Endothelial cell of umbilical vein (primary cell): ENCODE results near the gene FURIN. TPM values are rescaled to one million over a fixed set of nuclear protein-coding genes. Genes with fewer than 3 reads are reported as not detected.

Source experiments
- BruUV-seq: library from RNA; stranded (reverse); fragments of 400-500 nt; replicated peaks from 2 replicates; lab custom pipeline; 2021; lab: Mats Ljungman, UMichigan
- CTCF ChIA-PET: fragments of 300-600, 350-600 bp; sonication (Branson Sonifier 250); formaldehyde crosslinking; loops from one replicate; lab custom pipeline; 2021; ENCODE audit warnings: antibody characterized with exemption, inconsistent platforms; lab: Charles Lee
- POLR2A ChIA-PET: fragments of 300-600, 350-600 bp; sonication (Branson Sonifier 250); formaldehyde crosslinking; loops from one replicate; lab custom pipeline; 2021; ENCODE audit warnings: antibody characterized with exemption, inconsistent platforms; lab: Charles Lee
- DNase-seq: peaks from one replicate; pipeline ENCODE4 v3.0.0-alpha.2; 2011; ENCODE audit warnings: low read depth, low spot score
- FAIRE-seq: peaks from 2 replicates; lab custom pipeline; 2011; peaks lifted over from hg19 to GRCh38; lab: Jason Lieb, UNC
- H2AFZ ChIP-seq: 2 replicates; pipeline ENCODE4 v1.6.0; 2012; ENCODE audit warnings: low read depth, low read length, control low read depth, inconsistent platforms
- H3K27ac ChIP-seq: 2 replicates; pipeline ENCODE4 v1.5.1; 2011; ENCODE audit warnings: low read depth, mild to moderate bottlenecking, control low read depth, low read length, moderate library complexity; ENCODE audit not compliant: insufficient read depth
- H3K27me3 ChIP-seq, 2 experiments: 2 replicates each; pipeline versions ENCODE4 v1.6.0 to v1.6.1; 2011; ENCODE audit warnings: low read length in 2 of 2, mixed read lengths in 1 of 2; ENCODE audit not compliant: control insufficient read depth in 2 of 2, insufficient read depth in 2 of 2
- H3K36me3 ChIP-seq, 2 experiments: 2 replicates in 1 of 2; 3 replicates in 1 of 2; pipeline ENCODE4 v1.5.1; 2011; ENCODE audit warnings: low read length in 2 of 2, mild to moderate bottlenecking in 1 of 2, moderate library complexity in 1 of 2; ENCODE audit not compliant: control insufficient read depth in 2 of 2, insufficient read depth in 2 of 2; ENCODE audit errors: extremely low read depth in 1 of 2
- H3K4me1 ChIP-seq: 3 replicates; pipeline ENCODE4 v1.5.1; 2011; ENCODE audit warnings: mild to moderate bottlenecking, low read length; ENCODE audit not compliant: control insufficient read depth, insufficient read depth; ENCODE audit errors: extremely low read depth
- H3K4me2 ChIP-seq: 2 replicates; pipeline ENCODE4 v1.6.1; 2011; ENCODE audit warnings: low read length, control low read depth, mixed read lengths; ENCODE audit not compliant: insufficient read depth
- H3K4me3 ChIP-seq, 3 experiments: fragments of 200-600 bp in 1 of 3; sonication (generic), shearing (Covaris generic) in 1 of 3; replicated peaks in 1 of 3; 2 replicates each; pipeline ENCODE4 v1.5.1; 2011 to 2016; ENCODE audit warnings: control low read depth in 3 of 3, low read length in 3 of 3, mild to moderate bottlenecking in 2 of 3, inconsistent platforms in 1 of 3, low read depth in 1 of 3, moderate library complexity in 1 of 3; ENCODE audit not compliant: insufficient read depth in 1 of 3
- H3K79me2 ChIP-seq: 2 replicates; pipeline ENCODE4 v1.6.0; 2012; ENCODE audit warnings: low read length, inconsistent platforms; ENCODE audit not compliant: control insufficient read depth, insufficient read depth
- H3K9ac ChIP-seq: replicated peaks from 2 replicates; pipeline ENCODE3; 2011; ENCODE audit warnings: low read length, control low read depth; ENCODE audit not compliant: insufficient read depth; ENCODE audit errors: extremely low read depth
- H3K9me1 ChIP-seq: replicated peaks from 3 replicates; pipeline ENCODE4 v1.6.0; 2011; ENCODE audit warnings: mild to moderate bottlenecking, low read length; ENCODE audit not compliant: control insufficient read depth, insufficient read depth; ENCODE audit errors: extremely low read depth
- H3K9me3 ChIP-seq: replicated peaks from 2 replicates; pipeline ENCODE4 v1.5.1; 2012; ENCODE audit warnings: low read length, inconsistent platforms; ENCODE audit not compliant: control insufficient read depth, insufficient read depth
- H4K20me1 ChIP-seq: replicated peaks from 2 replicates; pipeline ENCODE3; 2011; ENCODE audit warnings: mild to moderate bottlenecking, low read length; ENCODE audit not compliant: control insufficient read depth, insufficient read depth; ENCODE audit errors: extremely low read depth
- CTCF ChIP-seq, 2 donors: IDR thresholded peaks; 1 replicate in 1 of 2; 2 replicates in 1 of 2; pipeline ENCODE4 v1.5.1; 2011; ENCODE audit warnings: low read length in 2 of 2, mild to moderate bottlenecking in 2 of 2, moderate library complexity in 2 of 2, control low read depth in 1 of 2, inconsistent platforms in 1 of 2, low read depth in 1 of 2; ENCODE audit not compliant: insufficient read depth in 1 of 2; ENCODE audit errors: extremely low read depth in 1 of 2
- EZH2 ChIP-seq: IDR thresholded peaks from 2 replicates; pipeline ENCODE4 v1.6.1; 2012; ENCODE audit warnings: borderline replicate concordance, low read depth, mild to moderate bottlenecking, moderate library complexity, low read length, inconsistent platforms; ENCODE audit not compliant: severe bottlenecking
- FOS ChIP-seq: IDR thresholded peaks from 2 replicates; pipeline ENCODE4 v1.6.1; 2011; ENCODE audit warnings: mild to moderate bottlenecking, low read length, moderate library complexity, borderline replicate concordance; ENCODE audit not compliant: insufficient read depth
- GATA2 ChIP-seq: IDR thresholded peaks from 2 replicates; pipeline ENCODE4 v1.7.0; 2011; ENCODE audit warnings: low read depth, mild to moderate bottlenecking, moderate library complexity, mixed read lengths, low read length; ENCODE audit not compliant: insufficient read length, insufficient read depth
- JUN ChIP-seq: IDR thresholded peaks from 2 replicates; pipeline ENCODE4 v1.6.1; 2011; ENCODE audit warnings: borderline replicate concordance, low read depth; ENCODE audit not compliant: insufficient read length, insufficient read depth
- MAX ChIP-seq: IDR thresholded peaks from 2 replicates; pipeline ENCODE4 v1.6.1; 2011; ENCODE audit not compliant: insufficient read depth, insufficient read length
- MYC ChIP-seq: IDR thresholded peaks from one replicate; pipeline ENCODE4 v1.6.1; 2011; ENCODE audit warnings: mild to moderate bottlenecking, low read depth, low read length
- POLR2A ChIP-seq: IDR thresholded peaks from 2 replicates; pipeline ENCODE4 v1.6.1; 2012; ENCODE audit warnings: low read depth, mild to moderate bottlenecking, control low read depth, low read length
- POLR2AphosphoS5 ChIP-seq: IDR thresholded peaks from 2 replicates; pipeline ENCODE4 v1.6.1; 2012; ENCODE audit warnings: low read depth, mild to moderate bottlenecking, control low read depth, low read length, moderate library complexity; ENCODE audit not compliant: insufficient read depth
- dilution Hi-C: fragments of 300-500 bp; cut with MboI; formaldehyde crosslinking; loops from one replicate; pipeline ENCODE4 v1.15.0; 2019; ENCODE audit warnings: low sequenced_read_pairs; ENCODE audit not compliant: extremely low pct_ligation_motif_present
- intact Hi-C: fragments of 100-400 bp; cut with micrococcal nuclease; formaldehyde crosslinking; loops from one replicate; pipeline ENCODE4 v1.10.0; 2022
- polyA plus RNA-seq, 4 experiments: library from polyadenylated mRNA; depleted of rRNA in 3 of 4; stranded (reverse) in 3 of 4; unstranded in 1 of 4; fragments of >200 nt; gene quantifications; 2 replicates each; pipeline versions ENCODE4 v1.2.1 to v1.2.3, GENCODE V29; 2011 to 2012; ENCODE audit warnings: missing spikeins in 1 of 4
- total RNA-seq: library from RNA; stranded (reverse); gene quantifications from 2 replicates; pipeline ENCODE4 v1.2.3, GENCODE V29; 2021

The FURIN gene
- total and polyA plus RNA-seq, 2 donors (not counting 3 experiments of a cell fraction or from before 2014, with no cell fraction given): 77.4 to 131 TPM

GRCh38 chr15:90891346-90891949 is 23.1 kb downstream of the FURIN start:
- dilution Hi-C loops: no loop called here
- H3K27me3 ChIP-seq: no peaks in the 10 kb centered on the region
- ChIA-PET CTCF (no interaction called here), POLR2A (no interaction called here)
- no TSS peak for BruUV-seq
- no peaks in the 10 kb centered on the region for H3K9me3 ChIP-seq
- H4K20me1 ChIP-seq: no peaks in the 10 kb centered on the region
- intact Hi-C loops: no loop called here
- no peaks in the 10 kb centered on the region for H3K4me1 ChIP-seq
- TF ChIP-seq CTCF (IDR thresholded peaks at IDR 0.05; ENCODE audit: extremely low read depth in 1 of 2, insufficient read depth in 1 of 2, low read depth in 1 of 2, low read length in 2 of 2): no peak
- no peak for TF ChIP-seq MYC
- no peak for TF ChIP-seq EZH2
- no peak for TF ChIP-seq FOS
- no peak for TF ChIP-seq GATA2
- TF ChIP-seq POLR2A: no peak
- TF ChIP-seq MAX: no peak
- no peak for TF ChIP-seq POLR2AphosphoS5
- TF ChIP-seq JUN: no peak
- DNase-seq: no peak
- no peaks in the 10 kb centered on the region for H3K9me1 ChIP-seq
- H3K4me2 ChIP-seq: no peak overlapping the region
- H3K36me3 ChIP-seq: peaks cover 11 to 53% of the 10 kb centered on the region in 2 experiments
- no peak overlapping the region for H2AFZ ChIP-seq
- no peak overlapping the region for H3K27ac ChIP-seq
- no peak overlapping the region for H3K4me3 ChIP-seq
- no peak for FAIRE-seq
- no peak overlapping the region for H3K9ac ChIP-seq
- peaks cover 6% of the 10 kb centered on the region for H3K79me2 ChIP-seq
